ENCODE data around the gene TMEM190. TPM values are rescaled to one million over a fixed set of nuclear protein-coding genes. Genes with fewer than 3 reads are reported as not detected.
A peak's percentile ranks its signal among the peaks of the same experiment; 100 is the strongest.

The TMEM190 gene
- total RNA-seq, 1 experiment from 2014 or later: 14.0 TPM

GRCh38 chr19:55348317-55349034 is 28.1 kb upstream of the TMEM190 start:
- in situ Hi-C loops (cut with HindIII; ENCODE audit: low sequenced_read_pairs): loop anchor here (10.0 kb wide), 1 partner anchor 174 kb away; no protein-coding TSS in a partner anchor

DNA sequence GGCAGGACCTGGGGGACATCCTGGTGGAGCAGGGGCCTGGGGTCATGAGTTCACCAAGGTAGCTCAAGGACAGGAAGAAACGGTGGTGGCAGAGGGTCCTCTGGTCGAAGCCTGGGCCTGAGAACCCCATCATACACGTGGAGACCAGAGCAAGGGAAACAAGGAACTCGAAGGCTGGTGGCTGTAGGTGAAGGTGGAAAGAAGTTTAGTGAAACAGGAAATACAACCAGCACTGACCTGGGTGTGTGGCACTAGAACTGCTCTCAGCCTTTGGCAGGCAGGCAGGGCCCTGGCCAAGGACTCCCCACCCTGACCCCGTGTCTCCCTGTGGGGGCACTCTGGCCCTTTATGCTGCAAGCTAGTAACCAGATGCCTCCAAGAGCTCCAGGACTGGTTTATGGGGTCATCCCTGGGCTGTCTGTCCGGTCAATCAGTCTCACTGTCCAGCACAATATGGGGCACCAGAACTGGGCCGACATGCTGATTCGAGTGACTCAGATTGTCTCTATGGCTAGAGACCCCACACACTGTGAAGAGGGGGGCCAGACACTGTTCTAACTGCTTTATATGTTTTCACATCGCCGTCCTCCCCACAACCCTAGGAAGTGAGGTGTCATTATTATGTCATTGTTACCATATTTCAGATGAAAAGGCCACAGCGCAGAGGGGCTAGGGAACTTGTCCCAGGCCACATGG is 25.9 kb upstream of the TMEM190 start:
- DNase-seq (ENCODE audit: low spot score): no peak
- in situ Hi-C loops (cut with HindIII; ENCODE audit: low sequenced_read_pairs): no loop called here

More at GRCh38 chr19:55348317-55349034, 28.1 kb upstream of the TMEM190 start:
- peak; percentile 51 for DNase-seq (ENCODE audit: low spot score)

DNA sequence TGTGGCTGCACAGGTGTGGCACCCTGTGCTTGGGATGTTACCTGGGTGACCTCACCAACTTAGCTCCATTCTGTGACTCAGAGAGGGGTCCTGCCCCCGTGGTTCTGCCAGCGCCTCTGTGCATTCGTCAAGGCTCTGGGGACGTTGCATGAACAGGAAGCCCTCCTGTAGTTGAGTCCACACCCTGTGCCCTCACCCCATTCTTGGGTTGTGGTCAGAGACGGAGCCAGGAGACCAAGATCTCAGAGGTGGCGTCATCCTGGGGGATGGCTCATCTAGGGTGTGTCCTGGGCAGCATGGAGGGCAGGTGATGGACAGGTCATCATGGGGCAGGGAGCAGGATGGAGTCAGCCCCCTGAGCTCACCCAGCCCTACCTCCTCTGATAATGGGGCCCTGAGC is 24.6 kb upstream of the TMEM190 start:
- in situ Hi-C loops (cut with HindIII; ENCODE audit: low sequenced_read_pairs): no loop called here
- no peak for DNase-seq (ENCODE audit: low spot score)

- no peak for DNase-seq (ENCODE audit: low spot score)
These were observed 24.0 kb upstream of the TMEM190 start for GRCh38 chr19:55352549-55353145.

GRCh38 chr19:55353356-55353802 is 23.2 kb upstream of the TMEM190 start:
- DNase-seq (ENCODE audit: low spot score): no peak
- in situ Hi-C loops (cut with HindIII; ENCODE audit: low sequenced_read_pairs): no loop called here

More at GRCh38 chr19:55352549-55353145, 24.0 kb upstream of the TMEM190 start:
- in situ Hi-C loops (cut with HindIII; ENCODE audit: low sequenced_read_pairs): no loop called here

DNA sequence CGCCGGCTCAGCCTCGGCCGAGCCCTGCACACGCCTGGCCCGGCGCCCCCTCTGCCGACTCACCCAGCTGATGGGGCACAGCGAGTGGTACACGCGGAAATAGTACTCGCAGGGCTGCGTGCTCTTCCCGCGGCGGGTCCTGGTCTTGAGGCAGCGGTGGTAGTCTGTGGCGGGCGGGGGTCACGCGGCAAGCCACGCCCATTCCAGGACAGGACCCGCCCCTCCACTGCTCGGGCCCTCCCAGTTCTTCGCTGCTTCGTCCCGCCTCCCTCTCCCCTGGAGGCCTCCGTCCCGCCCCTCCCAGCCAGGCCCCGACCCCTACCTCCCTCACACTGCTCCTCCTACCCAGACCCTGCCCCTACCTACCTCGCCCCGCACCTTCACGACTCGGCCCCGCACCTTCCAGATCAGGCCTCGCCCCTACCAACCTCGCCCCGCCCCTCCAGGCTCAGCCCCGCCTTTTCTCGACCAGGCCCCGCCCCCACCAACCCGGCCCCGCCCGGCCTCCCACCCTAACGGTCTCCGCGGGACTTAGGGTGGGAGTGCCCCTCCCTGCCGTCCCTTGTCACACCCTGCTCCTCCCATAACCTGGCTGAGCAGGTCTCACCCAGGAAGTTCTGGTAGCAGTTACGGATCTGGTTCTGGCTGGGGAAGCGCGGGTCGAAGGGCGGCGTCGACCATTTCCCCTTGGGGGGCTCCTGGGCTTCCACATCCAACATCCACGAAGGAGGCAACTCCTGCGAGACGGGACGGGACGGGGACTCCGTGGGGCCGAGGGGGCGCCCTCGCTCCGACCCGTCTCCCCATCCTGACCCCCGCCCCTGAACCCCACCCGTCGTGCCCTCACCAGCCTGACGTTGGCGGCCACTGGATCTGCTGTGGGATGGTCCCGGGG is 22.6 kb upstream of the TMEM190 start:
- in situ Hi-C loops (cut with HindIII; ENCODE audit: low sequenced_read_pairs): no loop called here
- DNase-seq (ENCODE audit: low spot score): no peak

GRCh38 chr19:55354698-55355212 is 21.9 kb upstream of the TMEM190 start, which contains the start of gene COX6B2:
Gene COX6B2 (minus strand): TSS chr19:55354719. CDS start chr19:55354521, 198 bp downstream.
- no peak for DNase-seq (ENCODE audit: low spot score)
- in situ Hi-C loops (cut with HindIII; ENCODE audit: low sequenced_read_pairs): no loop called here

DNA sequence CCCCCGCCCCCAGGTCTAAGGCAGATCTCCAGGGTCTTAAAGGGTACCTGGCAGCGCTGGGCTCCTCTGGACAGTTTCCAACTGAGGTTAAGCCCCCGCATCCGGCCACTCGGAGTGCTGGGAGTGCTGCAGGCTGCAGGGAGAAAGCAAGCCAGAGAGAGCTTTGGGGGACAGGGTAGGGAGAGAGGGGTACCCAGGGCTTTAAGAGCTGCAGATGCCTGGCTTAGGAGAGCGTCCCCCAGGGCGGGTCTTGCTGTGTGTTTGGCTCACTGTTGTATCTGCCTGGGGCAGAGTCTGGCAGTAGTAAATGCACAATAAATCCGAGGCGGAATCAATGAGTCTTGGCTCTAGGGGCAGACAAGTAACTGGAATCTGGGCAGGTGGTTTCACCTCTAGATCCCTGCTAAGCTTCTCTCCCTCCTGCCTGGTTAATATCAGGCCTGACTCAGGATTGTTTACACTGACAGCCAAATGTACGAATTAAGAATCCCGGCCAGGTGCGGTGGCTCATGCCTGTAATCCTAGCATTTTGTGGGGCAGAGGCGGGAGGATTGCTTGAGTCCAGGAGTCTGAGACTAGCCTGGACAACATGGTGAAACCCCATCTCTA is 21.3 kb upstream of the TMEM190 start:
- in situ Hi-C loops (cut with HindIII; ENCODE audit: low sequenced_read_pairs): no loop called here
- no peak for DNase-seq (ENCODE audit: low spot score)

DNA sequence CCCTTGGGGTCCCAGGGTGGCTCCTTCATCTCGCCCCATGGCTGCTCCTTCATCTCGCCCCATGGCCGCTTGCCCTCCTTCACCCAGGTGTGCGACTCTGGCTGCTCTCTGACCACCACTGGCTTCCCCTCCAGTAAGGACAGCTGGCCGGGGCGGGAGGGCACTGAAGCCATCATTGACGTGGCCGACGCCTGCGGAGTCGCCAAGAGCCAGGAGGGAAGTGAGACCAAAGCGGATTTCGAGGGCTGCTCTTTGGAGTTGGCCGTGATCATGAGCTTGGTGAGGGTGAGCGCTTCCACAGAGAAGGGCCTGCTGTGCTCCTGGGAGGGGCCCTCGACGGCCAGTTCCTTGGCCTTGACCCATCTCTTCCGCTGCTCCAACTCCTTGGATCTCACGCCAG is 18.1 kb upstream of the TMEM190 start:
- in situ Hi-C loops (cut with HindIII; ENCODE audit: low sequenced_read_pairs): no loop called here
- no peak for DNase-seq (ENCODE audit: low spot score)

GRCh38 chr19:55358943-55359908 is 17.4 kb upstream of the TMEM190 start:
- in situ Hi-C loops (cut with HindIII; ENCODE audit: low sequenced_read_pairs): no loop called here
- DNase-seq (ENCODE audit: low spot score): no peak

- DNase-seq (ENCODE audit: low spot score): no peak
- in situ Hi-C loops (cut with HindIII; ENCODE audit: low sequenced_read_pairs): no loop called here
These were observed 15.7 kb upstream of the TMEM190 start for GRCh38 chr19:55360902-55361301.

DNA sequence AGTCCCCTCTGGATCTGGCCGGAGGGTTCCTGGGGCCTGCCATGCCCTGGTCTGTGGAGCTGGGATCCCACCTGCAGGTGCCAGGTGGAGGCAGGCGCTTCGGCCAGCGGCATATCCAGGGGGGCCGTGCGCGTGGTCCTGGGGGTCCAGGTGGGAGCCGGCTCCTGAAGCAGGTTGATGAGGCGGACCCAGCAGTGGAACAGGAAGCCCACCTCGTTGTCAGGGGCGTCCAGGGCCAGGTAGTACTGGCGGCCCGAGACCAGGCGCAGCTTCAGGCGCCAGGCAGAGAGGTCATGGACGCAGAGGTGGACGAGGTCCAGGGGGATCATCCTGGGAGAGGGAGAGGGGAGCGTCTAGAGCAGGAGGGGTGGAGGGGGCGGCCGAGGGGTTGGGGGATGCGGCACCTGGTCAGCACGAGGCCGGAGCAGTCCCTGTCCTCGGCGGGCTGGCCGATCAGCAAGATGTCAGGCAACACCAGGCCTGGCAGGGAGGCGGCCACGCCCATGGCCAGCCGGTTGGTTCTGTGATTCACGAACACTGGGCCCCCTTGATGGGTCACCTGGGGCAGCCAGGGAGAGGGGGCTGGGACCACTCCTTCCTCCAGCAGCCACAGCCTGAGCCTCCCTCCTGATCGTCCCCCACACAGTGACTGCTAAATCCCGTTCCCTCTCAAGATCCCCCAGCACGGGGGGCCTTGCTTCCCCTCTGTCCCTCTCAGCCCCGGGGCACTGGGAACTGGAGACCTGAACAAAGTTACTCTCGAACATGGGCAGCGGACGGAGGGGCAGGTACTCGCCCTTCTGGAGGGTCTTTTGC is 14.2 kb upstream of the TMEM190 start:
- no peak for DNase-seq (ENCODE audit: low spot score)
- in situ Hi-C loops (cut with HindIII; ENCODE audit: low sequenced_read_pairs): no loop called here

- in situ Hi-C loops (cut with HindIII; ENCODE audit: low sequenced_read_pairs): no loop called here
These were observed 13.5 kb upstream of the TMEM190 start, which contains the start of gene GARIN5B for GRCh38 chr19:55362990-55363716. Gene GARIN5B (minus strand): TSS chr19:55363260. CDS start chr19:55363066, 194 bp downstream.

GRCh38 chr19:55365245-55365644 is 11.4 kb upstream of the TMEM190 start:
- in situ Hi-C loops (cut with HindIII; ENCODE audit: low sequenced_read_pairs): no loop called here
- DNase-seq (ENCODE audit: low spot score): no peak

More at GRCh38 chr19:55362990-55363716, 13.5 kb upstream of the TMEM190 start, which contains the start of gene GARIN5B:
- no peak for DNase-seq (ENCODE audit: low spot score)

GRCh38 chr19:55365964-55366363 is 10.7 kb upstream of the TMEM190 start:
- DNase-seq (ENCODE audit: low spot score): no peak
- in situ Hi-C loops (cut with HindIII; ENCODE audit: low sequenced_read_pairs): no loop called here

DNA sequence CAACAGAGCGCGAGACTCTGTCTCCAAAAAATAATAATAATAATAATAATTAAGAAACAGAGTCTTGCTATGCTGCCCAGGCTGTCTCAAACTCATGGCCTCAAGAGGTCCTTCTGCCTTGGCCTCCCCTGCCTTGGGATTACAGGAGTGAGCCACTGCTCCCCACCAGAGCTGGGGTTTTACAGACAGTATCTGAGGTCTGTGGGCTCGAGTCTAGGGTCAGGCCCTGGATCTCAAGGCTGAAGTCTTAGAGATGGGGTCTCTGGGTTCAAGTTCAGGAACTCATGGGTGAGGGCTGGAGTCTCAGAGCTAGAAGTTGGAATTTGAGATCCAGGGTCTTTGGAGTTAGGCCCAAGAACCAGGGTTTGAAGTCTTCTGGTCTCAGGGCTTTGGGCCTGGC is 9.8 kb upstream of the TMEM190 start:
- in situ Hi-C loops (cut with HindIII; ENCODE audit: low sequenced_read_pairs): no loop called here
- DNase-seq (ENCODE audit: low spot score): no peak

Measured in G401 (cell line).